LHCN-M2 (cell line): ENCODE data around the gene TGFBR1. TPM values are rescaled to one million over a fixed set of nuclear protein-coding genes. Genes with fewer than 3 reads are reported as not detected.

ENCODE experiments used
- DNase-seq: peaks from one replicate; pipeline ENCODE4 v3.0.0-alpha.2; 2012; ENCODE audit warnings: low read depth
- total RNA-seq: library from RNA; depleted of rRNA; stranded (reverse); fragments of >200 nt; gene quantifications from 2 replicates; pipeline ENCODE4 v1.2.3, GENCODE V29; 2014

TGFBR1 gene
- total RNA-seq, 1 experiment from 2014 or later: 58.0 TPM

- DNase-seq: no peak
Observed at GRCh38 chr9:99135456-99135855, 30.5 kb downstream of the TGFBR1 start.

- no peak for DNase-seq
Observed at GRCh38 chr9:99137225-99137624, 32.3 kb downstream of the TGFBR1 start.

GRCh38 chr9:99137891-99138290, 33.0 kb downstream of the TGFBR1 start:
- DNase-seq: no peak

- no peak for DNase-seq
Observed at GRCh38 chr9:99138424-99139284, 33.7 kb downstream of the TGFBR1 start.

GRCh38 chr9:99139868-99140267, 35.0 kb downstream of the TGFBR1 start:
- DNase-seq: no peak

- peak; percentile 52 for DNase-seq
Observed at GRCh38 chr9:99140685-99141314, 35.9 kb downstream of the TGFBR1 start.

- DNase-seq: no peak
Observed at GRCh38 chr9:99141849-99142248, 36.9 kb downstream of the TGFBR1 start.

- no peak for DNase-seq
Observed at GRCh38 chr9:99142275-99142674, 37.4 kb downstream of the TGFBR1 start.

GRCh38 chr9:99143655-99144054, 38.7 kb downstream of the TGFBR1 start:
- DNase-seq: peak; percentile 51

- no peak for DNase-seq
Observed at GRCh38 chr9:99144966-99145365, 40.1 kb downstream of the TGFBR1 start.

- no peak for DNase-seq
Observed at GRCh38 chr9:99146574-99146973, 41.7 kb downstream of the TGFBR1 start.

GRCh38 chr9:99147177-99147576, 42.3 kb downstream of the TGFBR1 start:
- no peak for DNase-seq

- no peak for DNase-seq
Observed at GRCh38 chr9:99150451-99151171, 45.7 kb downstream of the TGFBR1 start.

GRCh38 chr9:99154356-99154755, 49.4 kb downstream of the TGFBR1 start:
- no peak for DNase-seq

- no peak for DNase-seq
Observed at GRCh38 chr9:99155736-99156135, 50.8 kb downstream of the TGFBR1 start.

GRCh38 chr9:99158629-99159028, 53.7 kb downstream of the TGFBR1 start:
- DNase-seq: peak; percentile 18

GRCh38 chr9:99160173-99160572, 55.3 kb downstream of the TGFBR1 start:
- DNase-seq: no peak

- peak; percentile 46 for DNase-seq
Observed at GRCh38 chr9:99162759-99163364, 57.9 kb downstream of the TGFBR1 start.

- DNase-seq: no peak
Observed at GRCh38 chr9:99166149-99166548, 61.2 kb downstream of the TGFBR1 start.

- DNase-seq: no peak
Observed at GRCh38 chr9:99167119-99167518, 62.2 kb downstream of the TGFBR1 start.

- DNase-seq: no peak
Observed at GRCh38 chr9:99167694-99168093, 62.8 kb downstream of the TGFBR1 start.

- DNase-seq: no peak
Observed at GRCh38 chr9:99169086-99169485, 64.2 kb downstream of the TGFBR1 start.
